ENCODE data around the gene B3GALT4.
"Not testable (repeated sequence)": the region's sequence is repeated elsewhere in the genome, so short reads cannot be mapped to it uniquely, and the experiment has no call there.

Gene B3GALT4

GRCh38 chr6:33272275-33273128 is 4.4 kb upstream of the B3GALT4 start:
- no peak for DNase-seq (ENCODE audit: low read depth in 2 of 2, low spot score in 1 of 2)

GRCh38 chr6:33273129-33273923 is 3.6 kb upstream of the B3GALT4 start:
- DNase-seq (ENCODE audit: low read depth in 2 of 2, low spot score in 1 of 2) = no peak

GRCh38 chr6:33273924-33274902 is 2.7 kb upstream of the B3GALT4 start:
- no peak for DNase-seq (ENCODE audit: low read depth in 2 of 2, low spot score in 1 of 2)

GRCh38 chr6:33275795-33276580 is 935 bp upstream of the B3GALT4 start:
- not testable (repeated sequence) for DNase-seq (ENCODE audit: low read depth in 2 of 2, low spot score in 1 of 2)

GRCh38 chr6:33276581-33276863 is 401 bp upstream of the B3GALT4 start:
- no peak for DNase-seq (ENCODE audit: low read depth in 2 of 2, low spot score in 1 of 2)

GRCh38 chr6:33277663-33278391 is 904 bp downstream of the B3GALT4 start:
- DNase-seq (ENCODE audit: low read depth in 2 of 2, low spot score in 1 of 2) = no peak

GRCh38 chr6:33278392-33278741 is 1.4 kb downstream of the B3GALT4 start:
- DNase-seq (ENCODE audit: low read depth in 2 of 2, low spot score in 1 of 2) = no peak

GRCh38 chr6:33278810-33279209 is 1.9 kb downstream of the B3GALT4 start:
- DNase-seq (ENCODE audit: low read depth in 2 of 2, low spot score in 1 of 2) = no peak

GRCh38 chr6:33279257-33279695 is 2.4 kb downstream of the B3GALT4 start:
- no peak for DNase-seq (ENCODE audit: low read depth in 2 of 2, low spot score in 1 of 2)

- DNase-seq (ENCODE audit: low read depth in 2 of 2, low spot score in 1 of 2) = no peak
These were observed 3.1 kb downstream of the B3GALT4 start for GRCh38 chr6:33279971-33280511.

GRCh38 chr6:33280539-33280938 is 3.6 kb downstream of the B3GALT4 start:
- DNase-seq (ENCODE audit: low read depth in 2 of 2, low spot score in 1 of 2) = no peak

GRCh38 chr6:33285214-33285613 is 8.3 kb downstream of the B3GALT4 start:
- DNase-seq (ENCODE audit: low read depth in 2 of 2, low spot score in 1 of 2) = not testable (repeated sequence)

GRCh38 chr6:33286946-33287914 is 10.3 kb downstream of the B3GALT4 start:
- DNase-seq (ENCODE audit: low read depth in 2 of 2, low spot score in 1 of 2) = no peak

GRCh38 chr6:33288141-33288920 is 11.4 kb downstream of the B3GALT4 start:
- no peak for DNase-seq (ENCODE audit: low read depth in 2 of 2, low spot score in 1 of 2)

GRCh38 chr6:33288921-33289783 is 12.2 kb downstream of the B3GALT4 start, which contains the start of the genes PFDN6 and WDR46:
PFDN6 (plus strand) TSS chr6:33289601; CDS start chr6:33289857, 256 bp downstream.
WDR46 (minus strand) TSS chr6:33289239; CDS start chr6:33289170, 69 bp downstream.
- DNase-seq (ENCODE audit: low read depth in 2 of 2, low spot score in 1 of 2) = peak; percentile 62 to 65

- no peak for DNase-seq (ENCODE audit: low read depth in 2 of 2, low spot score in 1 of 2)
These were observed 12.9 kb downstream of the B3GALT4 start for GRCh38 chr6:33289784-33290315.
